ENCODE results near the gene NRARP. TPM values are rescaled to one million over a fixed set of nuclear protein-coding genes. Genes with fewer than 3 reads are reported as not detected.

NRARP gene
- total and polyA plus RNA-seq, 2 of the 13 experiments (the other 11 are each of a cell fraction or from before 2014, with no cell fraction given), result 0.22 to 0.46 TPM

- TF ChIP-seq LRRFIP1 (CRISPR knock-in tag; conservative IDR thresholded peaks at IDR 0.05), result no peak
- TF ChIP-seq ZNF432 (CRISPR knock-in tag; IDR thresholded peaks at IDR 0.05; ENCODE audit: borderline replicate concordance), result no peak
- TF ChIP-seq, protein P1, sequence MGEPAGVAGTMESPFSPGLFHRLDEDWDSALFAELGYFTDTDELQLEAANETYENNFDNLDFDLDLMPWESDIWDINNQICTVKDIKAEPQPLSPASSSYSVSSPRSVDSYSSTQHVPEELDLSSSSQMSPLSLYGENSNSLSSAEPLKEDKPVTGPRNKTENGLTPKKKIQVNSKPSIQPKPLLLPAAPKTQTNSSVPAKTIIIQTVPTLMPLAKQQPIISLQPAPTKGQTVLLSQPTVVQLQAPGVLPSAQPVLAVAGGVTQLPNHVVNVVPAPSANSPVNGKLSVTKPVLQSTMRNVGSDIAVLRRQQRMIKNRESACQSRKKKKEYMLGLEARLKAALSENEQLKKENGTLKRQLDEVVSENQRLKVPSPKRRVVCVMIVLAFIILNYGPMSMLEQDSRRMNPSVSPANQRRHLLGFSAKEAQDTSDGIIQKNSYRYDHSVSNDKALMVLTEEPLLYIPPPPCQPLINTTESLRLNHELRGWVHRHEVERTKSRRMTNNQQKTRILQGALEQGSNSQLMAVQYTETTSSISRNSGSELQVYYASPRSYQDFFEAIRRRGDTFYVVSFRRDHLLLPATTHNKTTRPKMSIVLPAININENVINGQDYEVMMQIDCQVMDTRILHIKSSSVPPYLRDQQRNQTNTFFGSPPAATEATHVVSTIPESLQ (CRISPR knock-in tag; conservative IDR thresholded peaks at IDR 0.05), result no peak
- TF ChIP-seq ZFP82 (CRISPR knock-in tag; IDR thresholded peaks at IDR 0.05; ENCODE audit: borderline replicate concordance), result no peak
- no peak for TF ChIP-seq RBM22 (optimal IDR thresholded peaks at IDR 0.05; ENCODE audit: low read length)
- no peak for TF ChIP-seq ZNF672 (CRISPR knock-in tag; IDR thresholded peaks at IDR 0.05)
- no peak for TF ChIP-seq ELF3 (CRISPR knock-in tag; IDR thresholded peaks at IDR 0.05)
- TF ChIP-seq ZZZ3 (CRISPR knock-in tag; IDR thresholded peaks at IDR 0.05; ENCODE audit: borderline replicate concordance), result no peak
- TF ChIP-seq PCBP1 (IDR thresholded peaks at IDR 0.05; ENCODE audit: borderline replicate concordance, low read depth, low read length), result no peak
- no peak for TF ChIP-seq TAF1 (CRISPR knock-in tag; IDR thresholded peaks at IDR 0.05)
- TF ChIP-seq ZBTB3 (CRISPR knock-in tag; IDR thresholded peaks at IDR 0.05; ENCODE audit: borderline replicate concordance, low read depth), result no peak
- TF ChIP-seq, protein P2, sequence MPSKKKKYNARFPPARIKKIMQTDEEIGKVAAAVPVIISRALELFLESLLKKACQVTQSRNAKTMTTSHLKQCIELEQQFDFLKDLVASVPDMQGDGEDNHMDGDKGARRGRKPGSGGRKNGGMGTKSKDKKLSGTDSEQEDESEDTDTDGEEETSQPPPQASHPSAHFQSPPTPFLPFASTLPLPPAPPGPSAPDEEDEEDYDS (CRISPR knock-in tag; IDR thresholded peaks at IDR 0.05), result no peak
These were observed 47.5 kb upstream of the NRARP start (continued) for GRCh38 chr9:137349471-137350033.
